Esophagus (tissue), 2 donors: ENCODE data around the gene TGFBR2. TPM values are rescaled to one million over a fixed set of nuclear protein-coding genes. Genes with fewer than 3 reads are reported as not detected.

Source experiments
- H3K27ac ChIP-seq, 2 donors: one replicate each; pipeline ENCODE4 v1.5.1; 2013; ENCODE audit warnings: low read depth in 2 of 2, mild to moderate bottlenecking in 2 of 2, inconsistent platforms in 1 of 2, low read length in 1 of 2, moderate library complexity in 1 of 2
- H3K27me3 ChIP-seq, 2 donors: one replicate each; pipeline ENCODE4 v1.6.1; 2013; ENCODE audit warnings: low read length in 2 of 2, control low read depth in 1 of 2, mild to moderate bottlenecking in 1 of 2; ENCODE audit not compliant: insufficient read depth in 2 of 2, control insufficient read depth in 1 of 2
- H3K36me3 ChIP-seq, 2 donors: one replicate each; pipeline ENCODE4 v1.6.1; 2013; ENCODE audit warnings: low read length in 1 of 2; ENCODE audit not compliant: control insufficient read depth in 2 of 2, insufficient read depth in 2 of 2
- H3K4me1 ChIP-seq, 2 donors: one replicate each; pipeline ENCODE4 v1.6.1; 2013; ENCODE audit warnings: low read length in 1 of 2; ENCODE audit not compliant: control insufficient read depth in 2 of 2, insufficient read depth in 2 of 2
- H3K4me3 ChIP-seq, 2 donors: one replicate each; pipeline ENCODE4 v1.5.1; 2013; ENCODE audit warnings: low read length in 2 of 2, mild to moderate bottlenecking in 2 of 2, low read depth in 1 of 2, moderate library complexity in 1 of 2
- H3K9me3 ChIP-seq, 2 donors: one replicate each; pipeline ENCODE4 v1.6.1; 2013; ENCODE audit warnings: mild to moderate bottlenecking in 2 of 2, low read depth in 1 of 2, low read length in 1 of 2, moderate library complexity in 1 of 2; ENCODE audit not compliant: control insufficient read depth in 2 of 2, insufficient read depth in 1 of 2
- WGBS, 2 donors: extraction: QIAGEN DNeasy Blood & Tissue Kit; methylation state at CpG; one replicate each; pipeline ENCODE4 v1.1.7; 2013; 5-methylcytosine and 5-hydroxymethylcytosine counted together
- polyA plus RNA-seq, 2 donors: library from polyadenylated mRNA; stranded (reverse); fragments of 200-250 nt; gene quantifications; one replicate each; pipeline ENCODE4 v1.2.3, GENCODE V29; 2013
- donor health status: healthy with polysubstance abuse.
- donor health status: Bipolar disorder and iron deficiency.

The TGFBR2 gene
- polyA plus RNA-seq, 2 donors, result 3.0 to 13.7 TPM

GRCh38 chr3:30616347-30617027 is 10.1 kb downstream of the TGFBR2 start:
- 59 to 66% methylated on average over 1 of the region's 1 CpG for WGBS, 2 donors
- Histone ChIP-seq H3K4me3 (no peak overlapping the region), H3K36me3 (no peaks in the 10 kb centered on the region), H3K27me3 (no peaks in the 10 kb centered on the region), H3K9me3 (no peaks in the 10 kb centered on the region), H3K4me1 (peaks cover 6 to 7% of the 10 kb centered on the region in 2 donors), H3K27ac (no peak overlapping the region)

GRCh38 chr3:30617069-30617468 is 10.7 kb downstream of the TGFBR2 start:
- Histone ChIP-seq H3K36me3 (no peaks in the 10 kb centered on the region), H3K4me3 (no peak overlapping the region), H3K4me1 (peaks cover 6 to 7% of the 10 kb centered on the region in 2 donors), H3K9me3 (no peaks in the 10 kb centered on the region), H3K27me3 (no peaks in the 10 kb centered on the region), H3K27ac (no peak overlapping the region)
- 85 to 91% methylated on average over 5 of the region's 5 CpGs for WGBS, 2 donors

GRCh38 chr3:30617653-30618052 is 11.3 kb downstream of the TGFBR2 start:
- peak overlapping the region in 1 of 2 donors; percentile 8 for H3K27ac ChIP-seq
- no peaks in the 10 kb centered on the region for H3K27me3 ChIP-seq
- 69 to 79% methylated on average over 2 of the region's 2 CpGs for WGBS, 2 donors
- no peaks in the 10 kb centered on the region for H3K36me3 ChIP-seq
- no peak overlapping the region for H3K4me3 ChIP-seq
- H3K4me1 ChIP-seq, result peaks cover 5 to 6% of the 10 kb centered on the region in 2 donors
- no peaks in the 10 kb centered on the region for H3K9me3 ChIP-seq

- H3K4me3 ChIP-seq, result no peak overlapping the region
- H3K9me3 ChIP-seq, result no peaks in the 10 kb centered on the region
- H3K36me3 ChIP-seq, result no peaks in the 10 kb centered on the region
- H3K4me1 ChIP-seq, result peaks cover 3 to 5% of the 10 kb centered on the region in 2 donors
- no peak overlapping the region for H3K27ac ChIP-seq
- no peaks in the 10 kb centered on the region for H3K27me3 ChIP-seq
- 71 to 72% methylated on average over 3 of the region's 3 CpGs for WGBS, 2 donors
Observed at GRCh38 chr3:30618526-30618925, 12.1 kb downstream of the TGFBR2 start.

- 90 to 96% methylated on average over 1 of the region's 1 CpG for WGBS, 2 donors
- H3K27me3 ChIP-seq, result no peaks in the 10 kb centered on the region
- no peak overlapping the region for H3K27ac ChIP-seq
- no peaks in the 10 kb centered on the region for H3K9me3 ChIP-seq
- H3K4me3 ChIP-seq, result no peak overlapping the region
- peaks cover 3 to 5% of the 10 kb centered on the region in 2 donors for H3K4me1 ChIP-seq
- no peaks in the 10 kb centered on the region for H3K36me3 ChIP-seq
Observed at GRCh38 chr3:30619318-30619717, 12.9 kb downstream of the TGFBR2 start.

GRCh38 chr3:30620402-30621360 is 14.3 kb downstream of the TGFBR2 start:
- 71 to 80% methylated on average over 4 of the region's 4 CpGs for WGBS, 2 donors
- H3K4me3 ChIP-seq, result no peak overlapping the region
- no peaks in the 10 kb centered on the region for H3K9me3 ChIP-seq
- no peaks in the 10 kb centered on the region for H3K36me3 ChIP-seq
- H3K27me3 ChIP-seq, result no peaks in the 10 kb centered on the region
- H3K4me1 ChIP-seq, result peaks cover 3 to 5% of the 10 kb centered on the region in 2 donors
- H3K27ac ChIP-seq, result no peak overlapping the region

- Histone ChIP-seq H3K4me3 (no peak overlapping the region), H3K9me3 (no peaks in the 10 kb centered on the region), H3K4me1 (peaks cover 3 to 9% of the 10 kb centered on the region in 2 donors), H3K27me3 (no peaks in the 10 kb centered on the region), H3K27ac (no peak overlapping the region), H3K36me3 (no peaks in the 10 kb centered on the region)
- WGBS, 2 donors, result 70 to 71% methylated on average over 2 of the region's 2 CpGs
Observed at GRCh38 chr3:30621576-30621975, 15.2 kb downstream of the TGFBR2 start.

GRCh38 chr3:30622047-30622545 is 15.7 kb downstream of the TGFBR2 start:
- Histone ChIP-seq H3K27ac (no peak overlapping the region), H3K36me3 (no peaks in the 10 kb centered on the region), H3K9me3 (no peaks in the 10 kb centered on the region), H3K27me3 (no peaks in the 10 kb centered on the region), H3K4me3 (no peak overlapping the region), H3K4me1 (peaks cover 3 to 10% of the 10 kb centered on the region in 2 donors)

- H3K9me3 ChIP-seq, result no peaks in the 10 kb centered on the region
Observed at GRCh38 chr3:30622790-30623189, 16.4 kb downstream of the TGFBR2 start.

More at GRCh38 chr3:30622790-30623189, 16.4 kb downstream of the TGFBR2 start:
- Histone ChIP-seq H3K27ac (no peak overlapping the region), H3K4me3 (no peak overlapping the region), H3K4me1 (peaks cover 3 to 10% of the 10 kb centered on the region in 2 donors), H3K27me3 (no peaks in the 10 kb centered on the region), H3K36me3 (no peaks in the 10 kb centered on the region)
- 67 to 79% methylated on average over 3 of the region's 3 CpGs for WGBS, 2 donors
